DMS79 (cell line): ENCODE data around the gene VAV2.

Source experiments
- DNase-seq: peaks from one replicate; lab custom pipeline; 2025; lab: John Stamatoyannopoulos, UW

VAV2 gene

DNA sequence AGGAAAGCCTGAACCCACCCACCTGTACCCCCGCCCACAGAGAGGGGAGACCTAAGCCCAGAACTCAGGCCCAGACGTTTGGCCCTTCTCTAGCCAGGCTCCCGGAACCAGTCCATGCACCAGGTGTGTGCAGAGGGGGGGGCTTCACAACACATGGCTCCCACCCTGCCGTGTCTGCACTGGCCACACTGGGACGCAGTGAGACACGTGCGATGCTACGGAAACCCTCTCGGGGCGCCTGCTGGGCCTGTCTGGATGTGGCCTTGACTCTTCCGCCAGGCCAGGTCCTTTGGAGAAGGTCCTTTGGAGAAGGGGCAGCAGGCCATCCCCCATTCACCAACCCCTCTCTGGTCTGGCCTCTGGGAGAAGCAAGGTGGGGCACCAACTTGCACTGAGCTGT lies 195.6 kb downstream of the VAV2 start:
- DNase-seq: no peak

DNA sequence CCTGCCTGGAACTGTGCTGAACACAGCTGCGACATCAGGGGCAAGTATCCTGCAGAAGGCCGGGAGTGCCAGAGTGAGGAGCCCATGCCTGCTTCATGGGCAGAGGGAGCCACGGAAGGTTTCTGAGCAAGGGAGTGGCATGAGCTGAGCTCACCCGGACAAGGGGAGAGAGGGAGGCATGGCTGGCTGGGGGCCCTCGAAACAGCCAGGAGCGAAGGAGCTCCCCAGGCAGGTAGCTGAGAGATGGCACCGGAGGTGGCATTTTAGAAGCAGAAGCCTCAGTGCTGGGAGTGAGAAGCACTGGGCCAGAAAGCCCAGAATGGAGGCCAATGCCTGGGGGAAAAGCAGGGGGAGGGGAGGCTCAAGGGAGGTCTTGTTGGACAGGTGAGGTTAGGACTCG lies 197.1 kb downstream of the VAV2 start:
- DNase-seq: no peak

- no peak for DNase-seq
Observed at GRCh38 chr9:133794016-133794760, 197.9 kb downstream of the VAV2 start.

DNA sequence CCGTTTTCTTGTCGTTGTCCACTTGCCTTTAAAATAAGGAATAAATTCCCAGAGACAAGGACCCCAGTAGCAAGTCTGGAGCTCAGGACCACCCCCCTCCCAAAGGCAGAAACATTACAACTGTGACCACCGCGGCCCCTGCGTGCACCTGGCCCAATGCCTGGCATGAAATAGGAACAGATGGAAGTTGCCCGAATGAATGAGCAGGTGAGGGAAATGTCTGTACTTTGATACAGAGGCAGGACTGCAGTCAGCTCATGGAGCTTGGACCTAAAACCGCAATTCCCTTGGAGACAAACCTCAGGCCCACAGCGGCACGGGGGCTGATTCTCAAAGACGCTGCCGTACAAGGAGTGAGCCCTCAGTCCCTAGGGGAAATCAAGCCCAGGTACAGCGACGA lies 198.7 kb downstream of the VAV2 start:
- DNase-seq: no peak

- no peak for DNase-seq
Observed at GRCh38 chr9:133792721-133793470, 199.2 kb downstream of the VAV2 start.

GRCh38 chr9:133791735-133792649 lies 200.1 kb downstream of the VAV2 start:
- DNase-seq: no peak

GRCh38 chr9:133791069-133791468 lies 201.1 kb downstream of the VAV2 start:
- no peak for DNase-seq

- no peak for DNase-seq
Observed at GRCh38 chr9:133789778-133790177, 202.3 kb downstream of the VAV2 start.

GRCh38 chr9:133788819-133789717 lies 203.1 kb downstream of the VAV2 start:
- no peak for DNase-seq

DNA sequence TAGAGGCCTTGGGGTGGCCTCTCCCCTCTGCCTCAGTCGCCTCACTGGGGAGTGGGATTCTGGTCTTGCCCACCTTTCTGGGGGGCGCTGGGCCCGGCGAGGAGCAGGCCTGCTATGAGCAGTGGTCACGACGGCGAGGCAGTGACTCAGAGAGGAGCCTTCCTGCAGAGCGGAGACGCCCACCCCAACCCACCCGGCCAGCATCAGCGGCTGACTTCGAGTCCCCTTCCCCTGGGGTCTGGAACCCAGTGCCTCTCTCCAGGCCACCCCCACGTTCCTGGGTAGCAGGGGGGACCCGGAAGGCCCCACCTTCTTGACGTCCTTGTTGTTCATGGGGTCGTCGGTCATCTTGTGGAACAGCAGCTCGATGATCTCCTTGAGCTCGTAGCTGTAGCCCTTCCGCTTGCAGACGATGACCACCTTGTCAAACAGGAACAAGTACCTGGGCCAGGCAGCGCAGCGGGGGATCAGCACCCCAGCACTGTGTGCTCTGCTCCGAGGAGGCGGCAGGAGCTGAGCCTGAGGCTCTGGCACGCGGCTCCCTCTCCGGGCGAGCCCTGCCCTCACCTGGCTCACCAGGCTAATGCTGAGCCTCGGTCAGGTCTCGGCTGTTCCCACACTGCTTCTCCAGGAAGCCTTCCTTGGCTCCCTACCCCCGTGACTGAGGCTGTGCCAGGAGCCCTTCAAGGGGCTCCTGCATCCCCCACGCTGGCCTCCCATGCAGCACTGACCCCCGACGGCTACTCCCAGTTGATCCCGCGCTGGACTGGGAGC lies 203.9 kb downstream of the VAV2 start:
- no peak for DNase-seq

- no peak for DNase-seq
Observed at GRCh38 chr9:133787754-133788025, 204.4 kb downstream of the VAV2 start.

DNA sequence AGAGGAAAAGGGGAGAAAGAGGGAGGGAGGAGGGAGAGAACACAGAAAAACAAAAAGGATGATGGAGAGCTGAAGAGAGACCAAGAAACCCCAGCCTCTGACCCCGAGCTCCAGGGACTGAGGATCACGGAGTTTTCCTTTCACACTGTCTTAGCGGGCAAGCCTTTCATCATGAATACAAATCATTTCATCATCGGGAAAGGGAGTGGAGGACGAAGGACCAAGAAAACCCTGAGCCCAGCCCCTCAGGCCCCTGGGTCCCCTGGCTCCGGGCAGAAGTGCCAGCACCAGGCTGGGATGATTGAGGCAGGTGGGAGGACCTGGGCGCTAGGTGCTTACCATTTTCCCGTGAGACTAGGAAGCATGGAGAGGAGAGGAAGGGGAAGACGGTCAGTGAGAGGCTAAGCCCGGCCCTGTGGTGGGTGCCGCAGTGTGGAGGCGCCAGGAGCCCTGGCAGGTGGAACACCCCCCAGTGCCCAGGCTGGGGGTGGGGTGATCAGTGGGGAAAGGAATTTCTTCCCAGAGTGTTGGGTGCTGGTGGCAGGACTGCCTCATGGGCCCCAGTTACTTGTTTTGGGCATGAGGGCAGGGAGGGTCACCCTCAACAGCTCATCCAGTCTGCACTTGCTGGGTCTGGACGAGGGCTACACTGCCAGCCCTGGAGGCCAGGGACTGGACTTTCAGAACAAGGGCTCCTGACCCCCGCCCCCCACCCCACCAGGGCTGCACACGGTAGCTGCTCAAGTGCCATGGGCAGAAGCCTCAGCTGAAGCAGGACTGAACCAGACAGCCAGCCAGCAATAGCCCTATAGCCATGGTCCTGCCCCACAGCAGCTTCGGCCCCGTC lies 205.0 kb downstream of the VAV2 start:
- no peak for DNase-seq

DNA sequence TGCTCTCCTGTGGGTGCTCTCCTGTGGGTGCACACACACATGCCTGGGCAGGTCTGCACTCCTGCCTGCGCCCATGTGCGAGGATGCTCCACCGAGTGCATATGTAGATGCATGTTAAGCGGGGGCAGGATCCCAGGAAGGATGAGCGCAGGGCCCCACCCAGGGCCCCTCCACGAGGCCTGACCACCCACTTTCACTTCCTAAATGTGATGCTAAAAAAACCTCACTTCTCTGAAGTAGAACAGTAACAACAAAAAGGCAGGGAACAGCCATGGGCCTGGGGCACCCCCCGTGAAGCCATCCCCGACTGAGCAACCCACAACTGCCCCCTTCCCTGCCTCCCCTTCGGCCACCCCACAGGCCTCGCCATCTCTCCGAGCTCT lies 205.8 kb downstream of the VAV2 start:
- no peak for DNase-seq

GRCh38 chr9:133785753-133786370 lies 206.3 kb downstream of the VAV2 start:
- no peak for DNase-seq

DNA sequence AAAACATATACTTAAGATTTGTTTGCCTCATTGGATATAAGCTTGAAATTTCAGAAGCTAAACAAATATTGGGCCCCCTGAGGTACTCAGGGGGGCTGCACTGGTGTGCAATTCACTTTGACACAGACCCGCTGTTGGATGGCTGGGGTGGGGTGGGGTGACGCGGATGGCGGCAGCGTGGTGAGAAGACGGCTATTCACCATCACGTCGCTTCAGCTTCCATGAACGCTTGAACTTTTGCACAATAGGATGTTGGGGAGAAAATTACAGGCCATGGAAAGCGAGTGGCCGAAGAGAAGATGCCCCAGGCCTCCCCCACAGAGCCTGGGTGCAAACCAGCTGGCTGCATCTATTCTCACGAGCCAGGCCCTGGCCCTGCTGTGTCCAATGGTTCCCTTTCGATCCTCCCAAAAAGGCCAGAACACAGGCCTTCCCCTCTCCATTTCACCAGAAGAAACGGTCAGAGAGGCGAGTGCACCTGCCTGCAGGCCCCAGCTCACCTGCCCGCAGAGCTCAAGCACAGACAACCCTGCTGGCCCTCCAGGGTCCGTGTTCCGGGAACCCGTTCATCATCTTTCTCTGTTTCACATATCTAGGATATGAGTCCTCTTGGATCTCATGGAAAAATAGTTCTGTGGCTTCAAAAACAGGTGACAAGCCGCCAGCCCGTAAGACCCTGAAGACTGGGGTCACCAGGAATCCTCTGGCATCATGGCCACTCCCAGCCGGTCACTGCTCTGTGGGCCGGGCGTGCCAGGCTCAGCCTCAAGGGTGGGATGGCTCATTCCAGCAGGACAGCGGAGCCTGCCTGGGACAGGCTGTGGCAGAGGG lies 207.2 kb downstream of the VAV2 start:
- DNase-seq: no peak

DNA sequence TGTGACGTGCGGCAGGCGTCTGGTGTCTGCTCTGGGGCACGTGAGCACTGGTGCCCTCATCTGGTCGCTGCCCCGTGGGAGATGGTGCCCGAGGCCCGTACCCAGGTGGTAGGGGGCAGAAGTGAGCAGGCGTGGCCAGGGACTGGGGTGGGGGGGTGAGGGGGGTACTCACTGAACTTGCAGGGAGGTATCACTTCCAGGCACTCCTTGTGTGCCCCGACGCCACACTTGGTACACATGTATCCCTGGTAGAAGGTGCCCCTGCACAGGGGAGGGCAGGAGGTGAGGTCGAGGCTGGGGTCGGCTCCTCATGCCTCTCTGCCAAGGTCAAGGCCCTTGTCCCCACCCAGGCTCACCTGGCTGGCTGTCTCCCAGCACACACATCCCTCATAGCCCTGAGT lies 208.8 kb downstream of the VAV2 start:
- DNase-seq: no peak

DNA sequence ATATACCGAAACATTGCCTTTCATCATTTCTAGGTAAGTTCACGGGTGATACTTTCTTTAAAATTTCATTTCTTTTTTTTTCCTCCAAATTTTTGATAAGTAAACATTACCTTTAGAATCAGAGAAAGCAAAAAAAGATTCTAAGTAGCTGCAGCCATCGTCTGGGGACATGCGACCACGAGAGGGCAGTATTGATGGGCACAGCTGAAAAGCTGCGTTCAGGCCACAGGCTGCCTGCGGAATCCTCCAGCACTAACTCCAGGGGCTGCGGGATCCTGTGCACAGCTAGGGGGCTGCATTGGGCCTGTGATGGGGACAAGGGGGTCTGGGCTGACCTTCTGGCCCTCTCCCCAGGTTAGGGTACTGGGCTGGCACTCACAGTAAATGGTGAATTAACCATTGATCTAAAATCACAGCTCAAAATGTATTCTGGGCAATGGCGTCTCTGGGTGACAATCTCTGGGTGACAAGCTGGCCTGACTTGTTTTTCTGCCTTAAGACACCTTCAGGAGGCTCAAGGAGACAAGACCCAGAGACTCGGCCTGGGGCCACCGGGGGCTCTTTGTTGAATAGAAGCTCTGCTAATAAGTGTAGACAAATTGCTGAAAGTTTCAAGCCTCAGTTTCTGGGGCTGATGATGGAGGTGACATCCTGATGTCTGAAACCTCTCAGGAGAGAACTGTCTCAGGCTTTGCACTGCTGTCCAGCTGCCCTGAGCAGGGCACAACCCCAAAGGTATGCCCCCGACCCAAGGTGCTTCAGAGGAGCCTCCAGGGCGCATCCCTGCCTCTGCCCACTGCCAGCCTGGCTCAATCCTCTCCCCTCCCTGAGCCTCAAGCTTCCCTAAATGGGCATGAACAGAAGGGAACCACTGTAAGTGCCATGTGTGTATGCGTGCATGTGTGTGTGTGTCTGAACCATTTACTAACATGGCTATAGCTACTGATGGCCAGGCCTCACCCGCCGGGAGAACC lies 209.7 kb downstream of the VAV2 start:
- DNase-seq: no peak

DNA sequence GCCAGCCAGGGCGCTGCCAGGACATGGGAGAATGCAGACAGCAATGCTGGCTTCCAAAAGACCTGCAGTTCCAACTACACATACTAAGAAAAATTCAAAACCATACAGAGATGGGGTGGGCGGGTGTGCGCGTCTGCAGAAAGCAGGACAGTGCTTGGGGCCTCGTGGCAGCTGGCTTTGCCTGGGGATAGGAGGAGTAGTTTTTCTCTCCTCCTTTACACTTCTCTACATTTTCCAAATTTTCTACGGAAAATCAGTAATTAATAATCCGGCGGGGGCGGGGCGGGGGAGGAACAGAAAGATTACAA lies 210.3 kb downstream of the VAV2 start:
- no peak for DNase-seq
